Suprapubic skin (tissue), 4 donors: ENCODE measurements around the gene NIPSNAP2. TPM values are rescaled to one million over a fixed set of nuclear protein-coding genes. Genes with fewer than 3 reads are reported as not detected.

Source experiments
- total RNA-seq, 4 donors: library from RNA; depleted of rRNA; stranded (reverse); fragments of >200 nt; gene quantifications; one replicate each; pipeline ENCODE4 v1.1.0, GENCODE V29; 2016

The NIPSNAP2 gene
- total RNA-seq, 4 donors from 2014 or later = 37.4 to 59.3 (median 48.6) TPM

Other genes with a start within 250 kb of the NIPSNAP2 start
- not detected for gene SEPTIN14, start 101.8 kb upstream of the NIPSNAP2 start, total RNA-seq
- 1 to 10 TPM; 1.1 to 5.4 (median 3.8) TPM for gene ZNF713, start 77.1 kb upstream of the NIPSNAP2 start, total RNA-seq
- 10 to 100 TPM in 2 of 4 donors, 1 to 10 TPM in 2; 5.6 to 12.0 (median 8.5) TPM for gene MRPS17, start 12.7 kb upstream of the NIPSNAP2 start, total RNA-seq
- 10 to 100 TPM in 3 of 4 donors, 1 to 10 TPM in 1; 4.1 to 19.2 (median 14.1) TPM for gene PSPH, start 86.9 kb downstream of the NIPSNAP2 start, total RNA-seq
- 10 to 100 TPM; 80.6 to 97.4 (median 88.8) TPM for gene CCT6A, start 87.2 kb downstream of the NIPSNAP2 start, total RNA-seq
- 100 to 1,000 TPM in 2 of 4 donors, 10 to 100 TPM in 2; 93.4 to 134 (median 113) TPM for gene SUMF2, start 99.7 kb downstream of the NIPSNAP2 start, total RNA-seq
- 1 to 10 TPM in 3 of 4 donors, under 1 TPM in 1; 0.64 to 5.2 (median 2.5) TPM for gene PHKG1, start 128.4 kb downstream of the NIPSNAP2 start, total RNA-seq
- gene CHCHD2, start 141.9 kb downstream of the NIPSNAP2 start, total RNA-seq = 100 to 1,000 TPM; 192 to 382 (median 301) TPM
- gene NUPR2, start 151.8 kb downstream of the NIPSNAP2 start, total RNA-seq = 1 to 10 TPM in 2 of 4 donors, not detected in 2; 3.0 to 4.5 TPM